Colonic mucosa (tissue), 4 donors: Measurements from ENCODE around the gene IGLL5. TPM values are rescaled to one million over a fixed set of nuclear protein-coding genes. Genes with fewer than 3 reads are reported as not detected.

Experiments used
- DNase-seq: peaks from one replicate; pipeline ENCODE4 v3.0.0-alpha.2; 2020
- H3K27ac ChIP-seq: fragments of 200-600 bp; one replicate; pipeline ENCODE4 v1.8.0; 2021
- H3K27me3 ChIP-seq: fragments of 200-600 bp; one replicate; pipeline ENCODE4 v1.8.0; 2021
- H3K36me3 ChIP-seq: fragments of 200-600 bp; one replicate; pipeline ENCODE4 v1.8.0; 2021
- H3K4me1 ChIP-seq: fragments of 200-600 bp; one replicate; pipeline ENCODE4 v1.8.0; 2021; ENCODE audit warnings: mild to moderate bottlenecking
- H3K4me3 ChIP-seq: fragments of 200-600 bp; one replicate; pipeline ENCODE4 v1.8.0; 2021
- H3K9ac ChIP-seq, 2 donors: one replicate each; pipeline ENCODE4 v1.7.0; 2013; ENCODE audit warnings: control low read depth in 2 of 2, low read depth in 2 of 2, low read length in 2 of 2
- H3K9me3 ChIP-seq: fragments of 200-600 bp; one replicate; pipeline ENCODE4 v1.8.0; 2021
- CTCF ChIP-seq: fragments of 200-600 bp; IDR thresholded peaks from one replicate; pipeline ENCODE4 v1.8.0; 2022; ENCODE audit warnings: antibody characterized with exemption, mild to moderate bottlenecking
- intact Hi-C: fragments of 100-400 bp; cut with DNase I; formaldehyde crosslinking; loops from one replicate; pipeline ENCODE4 v1.14.1; 2022
- total RNA-seq, 2 donors: library from RNA; stranded (reverse); fragmentation: NEBNext Ultra II Directional in 1 of 2; extraction: Animal tissue kit (Norgen Biotek cat#: 25700) in 1 of 2; gene quantifications; one replicate each; pipeline ENCODE4 v1.2.1, GENCODE V29; 2021
- donor health status: healthy.
- donor health status: DM: no; HTN: no; CAD: no.
- donor health status: DM: no; HTN: no; CAD: no.

The IGLL5 gene
- total RNA-seq, 2 donors from 2014 or later = 18.8 to 29.2 TPM

- Histone ChIP-seq H3K27me3 (no peaks in the 10 kb centered on the region), H3K9me3 (no peaks in the 10 kb centered on the region), H3K36me3 (no peaks in the 10 kb centered on the region), H3K9ac (no peak overlapping the region), H3K4me3 (no peak overlapping the region), H3K4me1 (no peaks in the 10 kb centered on the region), H3K27ac (no peak overlapping the region)
- TF ChIP-seq CTCF = no peak
- intact Hi-C loops = no loop called here
- DNase-seq = no peak
Measured at GRCh38 chr22:22842085-22842484, 45.5 kb upstream of the IGLL5 start.

- no peak for DNase-seq
- Histone ChIP-seq H3K4me3 (no peak overlapping the region), H3K27me3 (no peaks in the 10 kb centered on the region), H3K36me3 (no peaks in the 10 kb centered on the region), H3K4me1 (no peaks in the 10 kb centered on the region), H3K9me3 (no peaks in the 10 kb centered on the region), H3K9ac (no peak overlapping the region), H3K27ac (no peak overlapping the region)
- no peak for TF ChIP-seq CTCF
- intact Hi-C loops = no loop called here
Measured at GRCh38 chr22:22843848-22844247, 43.8 kb upstream of the IGLL5 start.

- no peaks in the 10 kb centered on the region for H3K27me3 ChIP-seq
- no peaks in the 10 kb centered on the region for H3K36me3 ChIP-seq
- no peak overlapping the region for H3K4me3 ChIP-seq
- no peaks in the 10 kb centered on the region for H3K4me1 ChIP-seq
- intact Hi-C loops = loop anchor here (5.0 kb wide), 1 partner anchor 110 kb away; no protein-coding TSS in a partner anchor
- no peak overlapping the region for H3K27ac ChIP-seq
- no peaks in the 10 kb centered on the region for H3K9me3 ChIP-seq
- TF ChIP-seq CTCF = no peak
- DNase-seq = no peak
- H3K9ac ChIP-seq = no peak overlapping the region
Measured at GRCh38 chr22:22847241-22847640, 40.4 kb upstream of the IGLL5 start.

GRCh38 chr22:22848364-22848866 is 39.2 kb upstream of the IGLL5 start:
- peak; percentile 77 for DNase-seq
- intact Hi-C loops = loop anchor here (2.0 to 5.0 kb wide), 2 partner anchors 30 to 109 kb away; no protein-coding TSS in a partner anchor
- Histone ChIP-seq H3K9ac (no peak overlapping the region), H3K4me1 (no peaks in the 10 kb centered on the region), H3K9me3 (no peaks in the 10 kb centered on the region), H3K4me3 (no peak overlapping the region), H3K36me3 (no peaks in the 10 kb centered on the region), H3K27me3 (no peaks in the 10 kb centered on the region), H3K27ac (no peak overlapping the region)
- TF ChIP-seq CTCF = peak; percentile 92

- no peak overlapping the region for H3K9ac ChIP-seq
- TF ChIP-seq CTCF = no peak
- no peak for DNase-seq
- H3K36me3 ChIP-seq = no peaks in the 10 kb centered on the region
- H3K4me3 ChIP-seq = no peak overlapping the region
- H3K9me3 ChIP-seq = no peaks in the 10 kb centered on the region
- no peaks in the 10 kb centered on the region for H3K4me1 ChIP-seq
- no peaks in the 10 kb centered on the region for H3K27me3 ChIP-seq
- intact Hi-C loops = loop anchor here (2.0 to 5.0 kb wide), 2 partner anchors 29 to 107 kb away; no protein-coding TSS in a partner anchor
- H3K27ac ChIP-seq = no peak overlapping the region
Measured at GRCh38 chr22:22849640-22850610, 37.7 kb upstream of the IGLL5 start.
